Glutamatergic neuron (in vitro differentiated cells): Measurements from ENCODE around the gene MEGF11. TPM values are rescaled to one million over a fixed set of nuclear protein-coding genes. Genes with fewer than 3 reads are reported as not detected.

Experiments
- DNase-seq: peaks from one replicate; pipeline ENCODE4 v3.0.0; 2022
- H3K27ac Mint-ChIP-seq: one replicate; pipeline ENCODE4 v1.8.0; 2020; ENCODE audit warnings: mild to moderate bottlenecking, mixed read lengths, inconsistent platforms; ENCODE audit not compliant: unreplicated experiment
- H3K27me3 Mint-ChIP-seq: one replicate; pipeline ENCODE4 v1.8.0; 2020; ENCODE audit warnings: mild to moderate bottlenecking, moderate library complexity, mixed read lengths, inconsistent platforms; ENCODE audit not compliant: unreplicated experiment
- H3K36me3 Mint-ChIP-seq: one replicate; pipeline ENCODE4 v1.8.0; 2020; ENCODE audit warnings: mild to moderate bottlenecking, mixed read lengths, inconsistent platforms; ENCODE audit not compliant: unreplicated experiment
- H3K4me1 Mint-ChIP-seq: one replicate; pipeline ENCODE4 v1.8.0; 2020; ENCODE audit warnings: mild to moderate bottlenecking, low read depth, mixed read lengths, inconsistent platforms; ENCODE audit not compliant: unreplicated experiment
- H3K4me3 Mint-ChIP-seq: one replicate; pipeline ENCODE4 v1.8.0; 2020; ENCODE audit warnings: mild to moderate bottlenecking, mixed read lengths, inconsistent platforms; ENCODE audit not compliant: unreplicated experiment
- H3K9me3 Mint-ChIP-seq: one replicate; pipeline ENCODE4 v1.8.0; 2020; ENCODE audit warnings: mild to moderate bottlenecking, moderate library complexity, mixed read lengths, inconsistent platforms; ENCODE audit not compliant: unreplicated experiment
- total RNA-seq: library from RNA; stranded (reverse); fragmentation: NEBNext Ultra II Directional; extraction: Animal tissue kit (Norgen Biotek cat#: 25700); gene quantifications from one replicate; pipeline ENCODE4 v1.2.1, GENCODE V29; 2021; ENCODE audit not compliant: unreplicated experiment
- TF ChIP-seq, protein P1 (sequence below): fragments of 200-600 bp; sonication (generic); IDR thresholded peaks from one replicate; pipeline ENCODE4 v1.5.0; 2021; ENCODE audit not compliant: partially characterized antibody, unreplicated experiment

Gene MEGF11
- total RNA-seq, 1 donor from 2014 or later, result 2.6 TPM

DNA sequence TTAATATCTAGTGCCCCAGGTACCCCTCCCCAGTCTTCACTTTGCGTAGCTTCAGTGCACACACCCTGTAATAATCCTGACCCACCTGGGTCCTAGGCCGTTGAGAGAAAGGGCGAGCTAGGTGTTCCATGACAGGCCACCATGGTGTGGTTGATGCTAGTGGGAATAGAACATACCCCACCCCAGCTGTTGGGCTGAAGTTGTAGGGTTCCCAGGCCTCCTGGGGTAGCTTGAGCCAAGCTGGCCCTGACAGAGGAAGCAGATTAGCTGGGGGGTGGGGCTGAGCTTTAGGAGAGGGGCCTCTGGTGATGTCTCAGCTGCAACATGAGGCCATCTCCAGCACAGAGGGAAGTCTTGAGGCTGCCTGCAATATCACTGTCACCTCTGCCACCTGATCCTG lies 343.7 kb downstream of the MEGF11 start:
- TF ChIP-seq, protein P1, sequence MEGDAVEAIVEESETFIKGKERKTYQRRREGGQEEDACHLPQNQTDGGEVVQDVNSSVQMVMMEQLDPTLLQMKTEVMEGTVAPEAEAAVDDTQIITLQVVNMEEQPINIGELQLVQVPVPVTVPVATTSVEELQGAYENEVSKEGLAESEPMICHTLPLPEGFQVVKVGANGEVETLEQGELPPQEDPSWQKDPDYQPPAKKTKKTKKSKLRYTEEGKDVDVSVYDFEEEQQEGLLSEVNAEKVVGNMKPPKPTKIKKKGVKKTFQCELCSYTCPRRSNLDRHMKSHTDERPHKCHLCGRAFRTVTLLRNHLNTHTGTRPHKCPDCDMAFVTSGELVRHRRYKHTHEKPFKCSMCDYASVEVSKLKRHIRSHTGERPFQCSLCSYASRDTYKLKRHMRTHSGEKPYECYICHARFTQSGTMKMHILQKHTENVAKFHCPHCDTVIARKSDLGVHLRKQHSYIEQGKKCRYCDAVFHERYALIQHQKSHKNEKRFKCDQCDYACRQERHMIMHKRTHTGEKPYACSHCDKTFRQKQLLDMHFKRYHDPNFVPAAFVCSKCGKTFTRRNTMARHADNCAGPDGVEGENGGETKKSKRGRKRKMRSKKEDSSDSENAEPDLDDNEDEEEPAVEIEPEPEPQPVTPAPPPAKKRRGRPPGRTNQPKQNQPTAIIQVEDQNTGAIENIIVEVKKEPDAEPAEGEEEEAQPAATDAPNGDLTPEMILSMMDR, result no peak
- Mint-ChIP-seq H3K4me3 (no peak overlapping the region), H3K36me3 (no peaks in the 10 kb centered on the region), H3K27me3 (peaks cover 4% of the 10 kb centered on the region), H3K4me1 (peaks cover 3% of the 10 kb centered on the region), H3K9me3 (no peaks in the 10 kb centered on the region), H3K27ac (no peak overlapping the region)
- DNase-seq, result no peak

GRCh38 chr15:65908876-65909275 lies 344.7 kb downstream of the MEGF11 start:
- DNase-seq, result no peak
- no peak overlapping the region for H3K27ac Mint-ChIP-seq
- no peaks in the 10 kb centered on the region for H3K36me3 Mint-ChIP-seq
- peaks cover 4% of the 10 kb centered on the region for H3K27me3 Mint-ChIP-seq
- H3K4me3 Mint-ChIP-seq, result no peak overlapping the region
- H3K9me3 Mint-ChIP-seq, result no peaks in the 10 kb centered on the region
- peaks cover 3% of the 10 kb centered on the region for H3K4me1 Mint-ChIP-seq
- TF ChIP-seq, protein P1, result no peak

- H3K4me1 Mint-ChIP-seq, result peaks cover 3% of the 10 kb centered on the region
- H3K36me3 Mint-ChIP-seq, result no peaks in the 10 kb centered on the region
- no peak for DNase-seq
- peaks cover 4% of the 10 kb centered on the region for H3K27me3 Mint-ChIP-seq
- H3K27ac Mint-ChIP-seq, result no peak overlapping the region
- H3K9me3 Mint-ChIP-seq, result no peaks in the 10 kb centered on the region
- H3K4me3 Mint-ChIP-seq, result no peak overlapping the region
- TF ChIP-seq, protein P1, result no peak
Observed at GRCh38 chr15:65907661-65908060, 345.9 kb downstream of the MEGF11 start.

DNA sequence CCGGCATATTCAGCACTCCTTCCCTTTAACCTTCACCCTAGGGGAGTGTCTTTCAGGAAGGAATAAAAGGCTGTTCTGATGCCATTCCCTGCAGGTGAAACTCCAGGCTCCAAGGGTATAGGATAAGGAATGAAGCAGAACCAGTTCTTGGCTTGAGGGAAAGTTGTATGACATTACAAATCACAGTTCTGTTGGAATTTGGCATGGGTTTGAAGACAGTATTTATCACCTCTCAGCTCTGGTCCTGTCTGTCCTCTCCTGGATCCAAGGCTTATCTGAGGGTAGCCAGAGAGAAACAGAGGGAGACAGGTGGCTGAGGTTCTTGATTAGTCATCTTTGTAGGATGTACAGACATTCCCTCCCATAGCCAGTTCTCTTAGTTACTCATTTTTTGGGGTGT lies 347.2 kb downstream of the MEGF11 start:
- Mint-ChIP-seq H3K27me3 (peaks cover 4% of the 10 kb centered on the region), H3K4me1 (peaks cover 3% of the 10 kb centered on the region), H3K27ac (no peak overlapping the region), H3K4me3 (no peak overlapping the region), H3K36me3 (no peaks in the 10 kb centered on the region), H3K9me3 (no peaks in the 10 kb centered on the region)
- TF ChIP-seq, protein P1, result no peak
- DNase-seq, result no peak

GRCh38 chr15:65904301-65904700 lies 349.2 kb downstream of the MEGF11 start:
- Mint-ChIP-seq H3K4me1 (no peaks in the 10 kb centered on the region), H3K27me3 (no peaks in the 10 kb centered on the region), H3K4me3 (no peak overlapping the region), H3K9me3 (no peaks in the 10 kb centered on the region), H3K36me3 (no peaks in the 10 kb centered on the region), H3K27ac (no peak overlapping the region)
- TF ChIP-seq, protein P1, result no peak
- DNase-seq, result no peak
